Iris pigment epithelial cell (primary cell): ENCODE data around the gene GNAI1.

Experiments used
- DNase-seq: peaks from one replicate; pipeline ENCODE4 v3.0.0-alpha.2; 2011; ENCODE audit warnings: low read depth

Gene GNAI1

DNA sequence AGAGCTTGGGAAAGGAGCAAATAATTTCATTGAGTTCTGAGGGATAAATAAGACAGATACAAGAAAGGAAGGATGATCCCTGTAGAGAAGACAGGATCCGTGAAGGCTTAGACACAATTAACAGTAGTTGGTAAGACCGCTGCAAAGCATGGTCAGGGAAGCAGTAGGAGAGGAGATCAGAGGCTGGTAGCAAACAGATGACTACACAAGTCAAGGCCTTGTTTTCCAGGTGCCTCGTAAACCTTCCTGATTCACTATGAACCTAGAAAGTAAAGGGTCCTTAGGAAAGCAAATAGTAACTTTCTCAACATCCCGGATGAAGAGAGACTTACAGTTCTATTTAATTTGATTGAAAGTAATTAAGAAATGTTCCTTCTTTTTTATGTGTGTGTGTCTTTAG, 118.6 kb downstream of the GNAI1 start:
- DNase-seq = no peak

- peak; percentile 48 for DNase-seq
Observed at GRCh38 chr7:80253653-80254052, 119.0 kb downstream of the GNAI1 start.

DNA sequence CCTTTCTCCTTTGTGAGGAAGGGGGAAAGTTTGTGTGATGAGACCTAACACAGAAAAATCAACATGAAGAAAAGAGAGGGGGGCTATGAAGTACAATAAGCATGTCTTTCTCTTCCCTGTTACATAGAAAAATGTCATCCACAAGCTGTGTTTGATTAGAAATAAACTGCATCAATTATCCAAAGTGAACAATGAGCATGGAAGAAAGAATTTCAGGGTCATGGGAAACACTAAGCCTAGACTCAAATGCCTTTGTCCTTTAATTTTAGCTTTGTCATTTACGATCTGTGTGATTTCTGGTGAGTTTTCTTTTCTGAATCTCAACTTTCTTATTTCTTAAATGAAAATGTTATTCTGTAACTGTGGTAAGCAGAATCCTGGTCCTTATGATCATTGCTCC, 121.0 kb downstream of the GNAI1 start:
- DNase-seq = no peak

DNA sequence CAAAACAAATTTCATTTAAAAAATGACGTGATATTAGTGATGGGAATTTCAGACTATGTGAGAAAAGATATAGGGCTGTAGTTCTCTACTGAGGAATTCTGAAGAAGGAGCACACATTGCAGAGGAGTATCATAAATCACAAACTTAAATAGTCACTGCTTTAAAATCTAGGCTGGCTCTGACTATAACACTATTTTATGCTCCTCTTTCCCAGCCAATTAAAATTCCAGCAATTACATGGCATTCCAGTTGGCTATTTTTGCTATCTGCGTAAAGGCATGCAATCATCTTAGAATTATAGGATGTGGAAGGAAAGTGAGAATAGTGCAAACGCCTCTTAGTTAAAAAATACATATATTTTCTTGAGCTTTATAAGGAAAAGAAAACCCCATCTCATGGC, 123.1 kb downstream of the GNAI1 start:
- no peak for DNase-seq

DNA sequence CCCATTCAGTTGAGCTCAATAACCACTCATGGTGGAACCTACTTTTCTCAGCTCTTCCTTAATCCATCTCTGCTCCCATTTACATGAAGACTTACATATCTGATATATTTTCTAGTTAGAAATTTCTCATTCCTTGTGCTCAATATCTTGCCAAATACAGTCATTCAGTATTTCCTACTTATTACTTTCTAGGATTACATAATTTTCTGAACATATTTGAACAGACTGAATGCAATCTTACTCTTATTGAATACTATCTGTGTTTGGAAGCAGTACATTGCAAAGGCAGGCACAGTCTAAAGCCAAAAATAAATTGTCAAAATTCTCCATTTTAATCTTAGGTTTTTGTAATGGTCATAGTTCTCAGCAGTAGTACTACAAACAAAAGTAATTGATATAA, 126.0 kb downstream of the GNAI1 start:
- no peak for DNase-seq

DNA sequence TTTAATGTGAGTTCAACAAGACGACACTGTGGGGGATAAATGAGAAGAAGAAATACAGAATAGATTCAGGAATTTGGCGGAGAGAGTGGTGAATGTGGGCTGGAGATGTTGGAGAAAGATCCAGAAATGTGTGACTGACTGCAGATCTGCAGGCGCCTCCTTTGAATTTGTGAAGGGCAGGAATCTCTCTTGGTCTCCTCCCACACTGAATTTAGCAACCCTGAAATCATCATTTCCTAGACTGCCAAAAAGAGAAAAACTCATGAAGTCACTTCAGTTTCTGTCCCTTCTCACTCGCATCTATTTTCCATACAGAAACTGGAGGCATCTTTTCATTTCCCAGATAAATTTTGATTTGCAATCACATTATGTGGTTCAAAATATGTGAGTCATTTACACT, 128.7 kb downstream of the GNAI1 start:
- no peak for DNase-seq

DNA sequence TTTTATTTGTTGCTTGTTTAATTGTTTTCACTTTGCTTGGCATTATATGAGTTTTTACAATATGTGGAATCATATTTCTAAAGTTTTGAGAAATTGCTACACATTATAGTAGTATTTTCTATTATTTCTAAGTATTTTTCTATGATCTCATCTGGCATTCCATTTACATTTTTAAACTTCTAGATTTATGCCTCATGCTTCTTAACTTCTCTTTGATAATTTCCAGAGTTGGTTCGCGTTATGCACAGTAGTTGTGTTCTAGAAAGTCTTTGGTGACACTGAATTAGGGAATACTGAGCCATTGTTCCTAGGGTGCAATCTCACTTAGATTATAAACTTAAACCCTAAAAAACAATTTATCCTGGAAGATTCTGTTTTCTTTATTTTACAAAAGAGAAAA, 129.2 kb downstream of the GNAI1 start:
- DNase-seq = no peak

DNA sequence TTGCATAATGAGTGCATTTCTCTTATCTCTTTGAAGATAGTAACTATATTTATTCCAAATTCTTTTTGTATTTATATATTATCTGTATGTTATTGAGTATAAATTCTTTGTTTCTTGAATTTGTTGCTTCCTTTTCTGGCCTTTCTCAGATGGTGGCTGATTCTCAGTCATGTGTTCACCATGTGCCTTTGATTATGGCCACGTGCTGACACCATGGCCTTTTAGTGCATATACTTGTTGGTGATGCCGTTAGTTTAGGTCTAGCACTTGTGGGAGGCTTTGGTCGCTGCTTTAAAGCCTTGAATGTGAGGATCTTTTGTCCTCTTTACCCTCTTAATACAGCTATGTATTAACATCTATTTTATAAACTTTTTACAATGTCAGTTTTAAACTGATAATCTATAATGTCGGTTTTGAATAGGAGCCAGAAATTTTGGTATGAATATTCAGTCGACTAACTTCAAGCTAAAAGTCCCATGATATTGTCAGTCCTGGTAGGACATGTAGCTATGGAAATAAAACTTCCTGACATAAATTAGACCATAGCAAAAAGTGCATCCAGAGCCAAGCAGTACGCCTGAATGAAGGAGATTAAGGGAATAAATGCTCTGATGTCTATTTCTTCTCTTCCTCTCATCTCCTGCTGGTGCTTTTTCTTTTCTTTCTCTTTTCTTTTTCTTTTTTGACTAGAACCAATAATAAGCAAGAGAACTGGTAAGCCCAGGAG, 130.3 kb downstream of the GNAI1 start:
- DNase-seq = no peak

GRCh38 chr7:80272560-80273239, 138.1 kb downstream of the GNAI1 start:
- DNase-seq = no peak

GRCh38 chr7:80273327-80273726, 138.7 kb downstream of the GNAI1 start:
- peak; percentile 65 for DNase-seq

- no peak for DNase-seq
Observed at GRCh38 chr7:80275192-80275605, 140.6 kb downstream of the GNAI1 start.
